Measurements from ENCODE around the gene ADCY2.

ADCY2 gene

DNA sequence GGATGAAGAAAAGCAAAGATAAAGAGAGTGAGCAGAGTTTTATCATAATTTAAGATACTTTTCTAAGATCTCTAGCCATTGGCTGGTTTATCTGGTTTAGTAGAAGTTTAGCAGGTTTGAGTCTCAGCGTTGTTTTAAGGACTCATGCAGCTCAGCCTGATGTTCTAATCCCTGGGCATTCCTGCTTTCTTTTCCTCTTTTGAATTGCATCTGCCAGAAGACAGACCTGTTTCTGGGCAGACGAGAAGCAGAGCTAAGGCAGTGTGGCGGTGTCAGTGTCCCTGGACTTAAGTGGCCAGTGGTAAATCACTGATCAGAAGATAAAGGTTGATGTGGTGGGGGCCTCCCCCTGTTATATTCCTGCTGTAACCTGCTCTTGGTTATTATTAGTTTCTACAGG, 138.6 kb downstream of the ADCY2 start:
- H2BK12ac ChIP-seq (ENCODE audit: low read length in 2 of 2): no peak overlapping the region
- no peak for DNase-seq
- no peak overlapping the region for H2AK5ac ChIP-seq (ENCODE audit: low read length, severe bottlenecking)
- no peak overlapping the region for H3K18ac ChIP-seq (ENCODE audit: low read depth in 1 of 2, low read length in 2 of 2)
- no peaks in the 10 kb centered on the region for H3K4me1 ChIP-seq (ENCODE audit: control insufficient read depth, insufficient read depth, low read depth, low read length)
- no peak overlapping the region for H3K9ac ChIP-seq (ENCODE audit: low read length)
- 11% methylated on average over 3 of the region's 3 CpGs for WGBS
- H2BK120ac ChIP-seq (ENCODE audit: low read depth, low read length): no peak overlapping the region
- no peak overlapping the region for H4K91ac ChIP-seq (ENCODE audit: low read length)
- no peak overlapping the region for H3K14ac ChIP-seq (ENCODE audit: low read length in 2 of 2)
- H2BK15ac ChIP-seq (ENCODE audit: low read depth, poor library complexity, severe bottlenecking): no peak overlapping the region
- H3K4ac ChIP-seq (ENCODE audit: low read depth in 1 of 2, low read length in 2 of 2): no peak overlapping the region
- H4K8ac ChIP-seq (ENCODE audit: low read length): no peak overlapping the region
- no peaks in the 10 kb centered on the region for H3K27me3 ChIP-seq (ENCODE audit: control insufficient read depth in 1 of 2, insufficient read depth in 1 of 2, low read length in 2 of 2)
- H3K79me1 ChIP-seq (replicated peaks; ENCODE audit: low read length, poor library complexity, severe bottlenecking): no peaks in the 10 kb centered on the region
- no peak overlapping the region for H3K27ac ChIP-seq (ENCODE audit: low read length, poor library complexity, severe bottlenecking)
- H3K23ac ChIP-seq (ENCODE audit: low read length in 2 of 2): no peak overlapping the region
- H3K4me3 ChIP-seq (ENCODE audit: insufficient read depth in 1 of 2, low read depth in 1 of 2, low read length in 2 of 2): no peak overlapping the region
- no peaks in the 10 kb centered on the region for H3K36me3 ChIP-seq (ENCODE audit: control insufficient read depth in 1 of 2, insufficient read depth in 2 of 2, low read depth in 1 of 2, low read length in 2 of 2)
- no peak overlapping the region for H2AFZ ChIP-seq (ENCODE audit: low read depth, low read length)
- no peak overlapping the region for H3K4me2 ChIP-seq (ENCODE audit: low read length, poor library complexity, severe bottlenecking)
- H3K9me3 ChIP-seq (ENCODE audit: control insufficient read depth, low read length): no peaks in the 10 kb centered on the region
- H2BK5ac ChIP-seq (ENCODE audit: low read depth, low read length, poor library complexity, severe bottlenecking): no peak overlapping the region

DNA sequence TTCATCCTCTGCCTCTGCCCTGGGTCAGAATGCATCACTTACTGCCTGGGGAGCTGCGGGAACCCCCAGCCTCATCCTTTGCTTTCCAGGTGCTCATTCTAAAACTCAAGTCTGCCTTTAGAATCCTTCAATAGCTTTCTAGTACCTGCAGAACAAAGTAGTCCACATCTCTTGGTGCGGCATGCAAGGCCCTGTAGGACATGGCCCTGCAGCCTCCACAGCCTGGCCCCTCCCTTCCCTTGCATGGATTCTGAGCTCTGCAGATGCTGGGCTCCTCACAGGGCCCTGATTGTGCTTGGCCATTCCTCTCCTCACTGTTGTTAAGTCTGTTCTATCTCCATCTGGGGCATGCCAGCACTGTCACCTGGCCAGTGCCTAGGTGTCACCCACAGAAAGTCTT, 141.6 kb downstream of the ADCY2 start:
- no peak overlapping the region for H2AK5ac ChIP-seq (ENCODE audit: low read length, severe bottlenecking)
- no peaks in the 10 kb centered on the region for H3K36me3 ChIP-seq (ENCODE audit: control insufficient read depth in 1 of 2, insufficient read depth in 2 of 2, low read depth in 1 of 2, low read length in 2 of 2)
- no peak overlapping the region for H2BK120ac ChIP-seq (ENCODE audit: low read depth, low read length)
- no peak overlapping the region for H2BK15ac ChIP-seq (ENCODE audit: low read depth, poor library complexity, severe bottlenecking)
- H3K4me3 ChIP-seq (ENCODE audit: insufficient read depth in 1 of 2, low read depth in 1 of 2, low read length in 2 of 2): no peak overlapping the region
- H4K8ac ChIP-seq (ENCODE audit: low read length): no peak overlapping the region
- H3K27me3 ChIP-seq (ENCODE audit: control insufficient read depth in 1 of 2, insufficient read depth in 1 of 2, low read length in 2 of 2): no peaks in the 10 kb centered on the region
- no peak overlapping the region for H3K4ac ChIP-seq (ENCODE audit: low read depth in 1 of 2, low read length in 2 of 2)
- no peak overlapping the region for H2AFZ ChIP-seq (ENCODE audit: low read depth, low read length)
- H3K14ac ChIP-seq (ENCODE audit: low read length in 2 of 2): no peak overlapping the region
- H3K18ac ChIP-seq (ENCODE audit: low read depth in 1 of 2, low read length in 2 of 2): no peak overlapping the region
- H3K27ac ChIP-seq (ENCODE audit: low read length, poor library complexity, severe bottlenecking): no peak overlapping the region
- no peaks in the 10 kb centered on the region for H3K4me1 ChIP-seq (ENCODE audit: control insufficient read depth, insufficient read depth, low read depth, low read length)
- H2BK5ac ChIP-seq (ENCODE audit: low read depth, low read length, poor library complexity, severe bottlenecking): no peak overlapping the region
- 63% methylated on average over 2 of the region's 2 CpGs for WGBS
- H3K9ac ChIP-seq (ENCODE audit: low read length): no peak overlapping the region
- H3K4me2 ChIP-seq (ENCODE audit: low read length, poor library complexity, severe bottlenecking): no peak overlapping the region
- no peak overlapping the region for H3K23ac ChIP-seq (ENCODE audit: low read length in 2 of 2)
- no peak overlapping the region for H2BK12ac ChIP-seq (ENCODE audit: low read length in 2 of 2)
- no peak for DNase-seq
- no peak overlapping the region for H4K91ac ChIP-seq (ENCODE audit: low read length)
- no peaks in the 10 kb centered on the region for H3K79me1 ChIP-seq (replicated peaks; ENCODE audit: low read length, poor library complexity, severe bottlenecking)
- no peaks in the 10 kb centered on the region for H3K9me3 ChIP-seq (ENCODE audit: control insufficient read depth, low read length)

DNA sequence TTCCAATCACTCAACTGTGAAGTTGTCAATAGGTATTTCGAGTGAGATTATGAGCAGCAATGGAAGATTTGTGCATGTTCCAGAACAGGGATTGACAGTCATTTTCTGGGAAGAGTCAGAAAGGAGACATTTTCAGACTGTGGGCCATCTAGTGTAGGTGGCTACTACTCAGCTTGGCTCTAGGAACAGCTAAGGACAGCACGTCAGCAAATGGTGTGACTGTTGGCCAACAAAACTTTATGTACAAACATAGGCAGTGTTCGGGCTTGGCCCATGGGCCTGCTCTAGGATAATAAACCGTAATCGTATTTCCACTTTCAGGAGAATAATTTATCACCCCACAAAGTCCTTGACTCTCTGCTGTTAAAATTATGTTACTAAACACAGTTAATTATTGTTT, 143.6 kb downstream of the ADCY2 start:
- Histone ChIP-seq H2BK120ac (ENCODE audit: low read depth, low read length) (no peak overlapping the region), H3K9me3 (ENCODE audit: control insufficient read depth, low read length) (no peaks in the 10 kb centered on the region), H2BK15ac (ENCODE audit: low read depth, poor library complexity, severe bottlenecking) (no peak overlapping the region), H2AFZ (ENCODE audit: low read depth, low read length) (no peak overlapping the region), H3K27ac (ENCODE audit: low read length, poor library complexity, severe bottlenecking) (no peak overlapping the region), H3K4me3 (ENCODE audit: insufficient read depth in 1 of 2, low read depth in 1 of 2, low read length in 2 of 2) (no peak overlapping the region), H3K36me3 (ENCODE audit: control insufficient read depth in 1 of 2, insufficient read depth in 2 of 2, low read depth in 1 of 2, low read length in 2 of 2) (no peaks in the 10 kb centered on the region), H3K23ac (ENCODE audit: low read length in 2 of 2) (no peak overlapping the region), H4K91ac (ENCODE audit: low read length) (no peak overlapping the region), H3K4me1 (ENCODE audit: control insufficient read depth, insufficient read depth, low read depth, low read length) (no peaks in the 10 kb centered on the region), H3K27me3 (ENCODE audit: control insufficient read depth in 1 of 2, insufficient read depth in 1 of 2, low read length in 2 of 2) (no peaks in the 10 kb centered on the region), H3K9ac (ENCODE audit: low read length) (no peak overlapping the region), H2BK5ac (ENCODE audit: low read depth, low read length, poor library complexity, severe bottlenecking) (no peak overlapping the region), H3K14ac (ENCODE audit: low read length in 2 of 2) (no peak overlapping the region), H2AK5ac (ENCODE audit: low read length, severe bottlenecking) (no peak overlapping the region), H3K18ac (ENCODE audit: low read depth in 1 of 2, low read length in 2 of 2) (no peak overlapping the region), H2BK12ac (ENCODE audit: low read length in 2 of 2) (no peak overlapping the region), H3K4ac (ENCODE audit: low read depth in 1 of 2, low read length in 2 of 2) (no peak overlapping the region), H4K8ac (ENCODE audit: low read length) (no peak overlapping the region), H3K4me2 (ENCODE audit: low read length, poor library complexity, severe bottlenecking) (no peak overlapping the region), H3K79me1 (replicated peaks; ENCODE audit: low read length, poor library complexity, severe bottlenecking) (no peaks in the 10 kb centered on the region)
- 79% methylated on average over 3 of the region's 5 CpGs for WGBS
- DNase-seq: no peak

DNA sequence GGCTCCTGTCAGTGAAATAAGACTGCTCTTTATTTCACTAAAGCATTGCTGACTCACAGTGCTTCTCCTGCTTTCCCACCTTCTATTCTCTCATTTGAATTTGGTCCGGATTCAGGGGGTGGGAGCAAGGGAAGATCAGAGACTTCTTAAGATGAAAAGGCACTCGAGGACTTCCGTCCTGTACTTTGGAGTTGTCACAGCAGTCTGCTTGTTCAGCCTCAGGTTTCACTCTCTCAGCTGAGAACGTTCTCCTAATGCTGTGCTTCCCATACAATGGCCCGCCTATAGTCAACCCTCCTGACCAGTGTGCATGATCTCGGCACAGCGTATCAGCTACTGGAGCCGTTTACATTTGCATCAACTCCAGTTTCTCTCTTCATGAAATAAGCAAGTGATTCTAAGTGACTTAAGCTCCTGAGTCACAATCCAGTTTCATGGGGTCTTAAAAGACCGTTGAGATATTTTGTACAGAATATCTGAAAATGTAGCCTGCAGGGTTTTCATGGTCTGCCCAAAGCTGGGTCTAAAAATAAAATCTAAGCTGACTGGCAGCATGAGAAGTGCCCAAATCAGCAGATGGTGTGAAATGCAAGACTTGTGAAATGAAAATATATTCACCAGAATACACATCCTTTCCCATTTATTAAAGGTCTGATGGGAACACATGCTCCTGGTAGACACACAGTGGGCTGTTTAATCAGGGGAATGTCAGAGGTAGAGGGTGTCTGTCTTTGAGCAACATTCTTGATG, 145.0 kb downstream of the ADCY2 start:
- Histone ChIP-seq H3K23ac (ENCODE audit: low read length in 2 of 2) (no peak overlapping the region), H2BK120ac (ENCODE audit: low read depth, low read length) (no peak overlapping the region), H3K14ac (ENCODE audit: low read length in 2 of 2) (no peak overlapping the region), H3K27me3 (ENCODE audit: control insufficient read depth in 1 of 2, insufficient read depth in 1 of 2, low read length in 2 of 2) (no peaks in the 10 kb centered on the region), H3K9me3 (ENCODE audit: control insufficient read depth, low read length) (no peaks in the 10 kb centered on the region), H2BK5ac (ENCODE audit: low read depth, low read length, poor library complexity, severe bottlenecking) (no peak overlapping the region), H2BK12ac (ENCODE audit: low read length in 2 of 2) (no peak overlapping the region), H3K9ac (ENCODE audit: low read length) (no peak overlapping the region), H3K4me2 (ENCODE audit: low read length, poor library complexity, severe bottlenecking) (no peak overlapping the region), H4K8ac (ENCODE audit: low read length) (no peak overlapping the region), H3K4me3 (ENCODE audit: insufficient read depth in 1 of 2, low read depth in 1 of 2, low read length in 2 of 2) (no peak overlapping the region), H3K4ac (ENCODE audit: low read depth in 1 of 2, low read length in 2 of 2) (no peak overlapping the region), H3K36me3 (ENCODE audit: control insufficient read depth in 1 of 2, insufficient read depth in 2 of 2, low read depth in 1 of 2, low read length in 2 of 2) (no peaks in the 10 kb centered on the region), H3K18ac (ENCODE audit: low read depth in 1 of 2, low read length in 2 of 2) (no peak overlapping the region), H3K79me1 (replicated peaks; ENCODE audit: low read length, poor library complexity, severe bottlenecking) (no peaks in the 10 kb centered on the region), H4K91ac (ENCODE audit: low read length) (no peak overlapping the region), H3K27ac (ENCODE audit: low read length, poor library complexity, severe bottlenecking) (no peak overlapping the region), H2BK15ac (ENCODE audit: low read depth, poor library complexity, severe bottlenecking) (no peak overlapping the region), H3K4me1 (ENCODE audit: control insufficient read depth, insufficient read depth, low read depth, low read length) (no peaks in the 10 kb centered on the region), H2AFZ (ENCODE audit: low read depth, low read length) (no peak overlapping the region), H2AK5ac (ENCODE audit: low read length, severe bottlenecking) (no peak overlapping the region)
- 69% methylated on average over 9 of the region's 9 CpGs for WGBS
- DNase-seq: no peak
